Mucosa of descending colon (tissue), 3 donors: ENCODE results near the gene ATP11B. TPM values are rescaled to one million over a fixed set of nuclear protein-coding genes. Genes with fewer than 3 reads are reported as not detected.

Source experiments
- ATAC-seq: fragments of 200-7000 bp; cut with Tn5 transposase; one replicate; pipeline ENCODE4 v1.9.1; 2020; ENCODE audit warnings: mild to moderate bottlenecking, moderate library complexity
- DNase-seq, 3 donors: peaks; one replicate each; pipeline ENCODE4 v3.0.0-alpha.2; 2020
- H3K36me3 ChIP-seq: fragments of 200-600 bp; one replicate; pipeline ENCODE4 v1.8.0; 2021; ENCODE audit warnings: low read depth, mild to moderate bottlenecking
- H3K4me1 ChIP-seq: fragments of 200-600 bp; one replicate; pipeline ENCODE4 v1.8.0; 2021; ENCODE audit warnings: low read depth, mild to moderate bottlenecking
- H3K4me3 ChIP-seq: fragments of 200-600 bp; one replicate; pipeline ENCODE4 v1.8.0; 2021; ENCODE audit warnings: mild to moderate bottlenecking
- H3K9me3 ChIP-seq: fragments of 200-600 bp; one replicate; pipeline ENCODE4 v1.8.0; 2021; ENCODE audit warnings: mild to moderate bottlenecking
- CTCF ChIP-seq: fragments of 200-600 bp; IDR thresholded peaks from one replicate; pipeline ENCODE4 v1.8.0; 2022; ENCODE audit warnings: antibody characterized with exemption, mild to moderate bottlenecking
- intact Hi-C, 2 donors: fragments of 100-400 bp; cut with DNase I in 1 of 2; cut with micrococcal nuclease in 1 of 2; formaldehyde crosslinking; loops; one replicate each; pipeline versions ENCODE4 v1.11.0 to v1.11.1; 2022; cut with DNase I, micrococcal nuclease
- total RNA-seq, 3 donors: library from RNA; stranded (reverse); fragmentation: NEBNext Ultra II Directional in 2 of 3; extraction: Animal tissue kit (Norgen Biotek cat#: 25700) in 2 of 3; gene quantifications; one replicate each; pipeline versions ENCODE4 v1.2.1 to v1.2.4, GENCODE V29; 2021 to 2023
- donor health status: DM: no; HTN: no; CAD: no; lungs with moderate emphysema.
- donor health status: DM: no; HTN: no; CAD: no.
- donor health status: DM: no; HTN: yes; CAD: no.

Gene ATP11B
- total RNA-seq, 3 donors from 2014 or later, result 100 to 107 (median 102) TPM

- Histone ChIP-seq H3K4me3 (no peak overlapping the region), H3K36me3 (no peaks in the 10 kb centered on the region), H3K4me1 (no peaks in the 10 kb centered on the region), H3K9me3 (no peaks in the 10 kb centered on the region)
- DNase-seq (no peak), ATAC-seq (no peak)
- no peak for TF ChIP-seq CTCF
- intact Hi-C loops, result no loop called here
Measured at GRCh38 chr3:182783106-182783505, 10.2 kb upstream of the ATP11B start.

GRCh38 chr3:182784542-182784941, 8.8 kb upstream of the ATP11B start:
- no peak overlapping the region for H3K4me3 ChIP-seq
- ATAC-seq, result no peak
- H3K4me1 ChIP-seq, result no peaks in the 10 kb centered on the region
- H3K36me3 ChIP-seq, result no peaks in the 10 kb centered on the region
- H3K9me3 ChIP-seq, result no peaks in the 10 kb centered on the region
- intact Hi-C loops, result no loop called here
- DNase-seq, result no peak
- TF ChIP-seq CTCF, result no peak

- Histone ChIP-seq H3K4me1 (no peaks in the 10 kb centered on the region), H3K9me3 (no peaks in the 10 kb centered on the region), H3K36me3 (no peaks in the 10 kb centered on the region), H3K4me3 (no peak overlapping the region)
- TF ChIP-seq CTCF, result no peak
- intact Hi-C loops, result no loop called here
- ATAC-seq (no peak), DNase-seq (no peak)
Measured at GRCh38 chr3:182785142-182785541, 8.2 kb upstream of the ATP11B start.

- intact Hi-C loops, result no loop called here
- ATAC-seq (no peak), DNase-seq (no peak)
- Histone ChIP-seq H3K9me3 (no peaks in the 10 kb centered on the region), H3K36me3 (no peaks in the 10 kb centered on the region), H3K4me3 (no peak overlapping the region), H3K4me1 (no peaks in the 10 kb centered on the region)
- no peak for TF ChIP-seq CTCF
Measured at GRCh38 chr3:182785756-182786155, 7.5 kb upstream of the ATP11B start.

GRCh38 chr3:182786564-182787196, 6.6 kb upstream of the ATP11B start:
- no peak for TF ChIP-seq CTCF
- intact Hi-C loops, result no loop called here
- ATAC-seq, result no peak
- no peak for DNase-seq
- no peaks in the 10 kb centered on the region for H3K36me3 ChIP-seq
- H3K9me3 ChIP-seq, result no peaks in the 10 kb centered on the region
- H3K4me1 ChIP-seq, result no peaks in the 10 kb centered on the region
- H3K4me3 ChIP-seq, result no peak overlapping the region
